ENCODE data around the gene ELL2.

Gene ELL2

GRCh38 chr5:95984287-95984938, 22.8 kb upstream of the ELL2 start:
- TF ChIP-seq, protein P1, sequence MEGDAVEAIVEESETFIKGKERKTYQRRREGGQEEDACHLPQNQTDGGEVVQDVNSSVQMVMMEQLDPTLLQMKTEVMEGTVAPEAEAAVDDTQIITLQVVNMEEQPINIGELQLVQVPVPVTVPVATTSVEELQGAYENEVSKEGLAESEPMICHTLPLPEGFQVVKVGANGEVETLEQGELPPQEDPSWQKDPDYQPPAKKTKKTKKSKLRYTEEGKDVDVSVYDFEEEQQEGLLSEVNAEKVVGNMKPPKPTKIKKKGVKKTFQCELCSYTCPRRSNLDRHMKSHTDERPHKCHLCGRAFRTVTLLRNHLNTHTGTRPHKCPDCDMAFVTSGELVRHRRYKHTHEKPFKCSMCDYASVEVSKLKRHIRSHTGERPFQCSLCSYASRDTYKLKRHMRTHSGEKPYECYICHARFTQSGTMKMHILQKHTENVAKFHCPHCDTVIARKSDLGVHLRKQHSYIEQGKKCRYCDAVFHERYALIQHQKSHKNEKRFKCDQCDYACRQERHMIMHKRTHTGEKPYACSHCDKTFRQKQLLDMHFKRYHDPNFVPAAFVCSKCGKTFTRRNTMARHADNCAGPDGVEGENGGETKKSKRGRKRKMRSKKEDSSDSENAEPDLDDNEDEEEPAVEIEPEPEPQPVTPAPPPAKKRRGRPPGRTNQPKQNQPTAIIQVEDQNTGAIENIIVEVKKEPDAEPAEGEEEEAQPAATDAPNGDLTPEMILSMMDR (conservative IDR thresholded peaks at IDR 0.05; ENCODE audit: low read length), result no peak
- DNase-seq (ENCODE audit: low read depth), result peak; percentile 54
- no peak overlapping the region for H3K4me3 ChIP-seq (ENCODE audit: low read length)

- no peak for DNase-seq (ENCODE audit: low read depth)
- TF ChIP-seq, protein P1 (conservative IDR thresholded peaks at IDR 0.05; ENCODE audit: low read length), result no peak
- no peak overlapping the region for H3K4me3 ChIP-seq (ENCODE audit: low read length)
Observed at GRCh38 chr5:95983509-95983908, 21.9 kb upstream of the ELL2 start.

DNA sequence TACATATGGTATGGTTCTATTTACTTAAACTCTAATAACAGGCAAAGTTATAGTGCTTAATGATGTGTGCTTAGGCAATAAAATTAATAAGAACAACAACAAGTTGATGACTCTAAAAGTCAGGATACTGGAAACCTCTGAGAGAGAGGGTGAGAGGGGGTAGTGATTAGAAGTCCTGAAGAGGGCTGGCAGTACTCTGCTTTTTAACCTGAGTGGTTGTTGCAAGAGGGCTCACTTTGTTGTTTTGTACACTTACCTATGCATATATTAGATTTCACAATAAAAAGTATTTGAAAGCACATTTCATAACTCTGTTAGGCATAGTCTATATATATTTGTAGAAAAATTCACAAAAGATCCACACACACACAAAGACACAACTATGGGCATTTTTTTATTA, 21.4 kb upstream of the ELL2 start:
- H3K4me3 ChIP-seq (ENCODE audit: low read length), result no peak overlapping the region
- no peak for DNase-seq (ENCODE audit: low read depth)
- TF ChIP-seq, protein P1 (conservative IDR thresholded peaks at IDR 0.05; ENCODE audit: low read length), result no peak

GRCh38 chr5:95976606-95977005, 15.0 kb upstream of the ELL2 start:
- TF ChIP-seq, protein P1 (conservative IDR thresholded peaks at IDR 0.05; ENCODE audit: low read length), result no peak
- H3K4me3 ChIP-seq (ENCODE audit: low read length), result no peak overlapping the region
- no peak for DNase-seq (ENCODE audit: low read depth)

GRCh38 chr5:95975703-95976102, 14.1 kb upstream of the ELL2 start:
- TF ChIP-seq, protein P1 (conservative IDR thresholded peaks at IDR 0.05; ENCODE audit: low read length), result no peak
- H3K4me3 ChIP-seq (ENCODE audit: low read length), result no peak overlapping the region
- DNase-seq (ENCODE audit: low read depth), result no peak

- H3K4me3 ChIP-seq (ENCODE audit: low read length), result no peak overlapping the region
- DNase-seq (ENCODE audit: low read depth), result peak; percentile 25
- TF ChIP-seq, protein P1 (conservative IDR thresholded peaks at IDR 0.05; ENCODE audit: low read length), result no peak
Observed at GRCh38 chr5:95973793-95974325, 12.2 kb upstream of the ELL2 start.

- no peak overlapping the region for H3K4me3 ChIP-seq (ENCODE audit: low read length)
- no peak for DNase-seq (ENCODE audit: low read depth)
- TF ChIP-seq, protein P1 (conservative IDR thresholded peaks at IDR 0.05; ENCODE audit: low read length), result no peak
Observed at GRCh38 chr5:95972196-95972595, 10.5 kb upstream of the ELL2 start.
